Mesenteric fat pad (tissue), 1 donor: ENCODE measurements around the gene SESN1. TPM values are rescaled to one million over a fixed set of nuclear protein-coding genes. Genes with fewer than 3 reads are reported as not detected.
A peak's percentile ranks its signal among the peaks of the same experiment; 100 is the strongest.

Source experiments
- DNase-seq: peaks from one replicate; pipeline ENCODE4 v3.0.0-alpha.2; 2020; ENCODE audit warnings: low spot score
- total RNA-seq: library from RNA; stranded (reverse); fragmentation: NEBNext Ultra II Directional; extraction: Animal tissue kit (Norgen Biotek cat#: 25700); gene quantifications from one replicate; pipeline ENCODE4 v1.2.1, GENCODE V29; 2021
- donor health status: DM: yes; HTN: yes; CAD: no.

The SESN1 gene
- total RNA-seq, 1 donor from 2014 or later, result 42.8 TPM

DNA sequence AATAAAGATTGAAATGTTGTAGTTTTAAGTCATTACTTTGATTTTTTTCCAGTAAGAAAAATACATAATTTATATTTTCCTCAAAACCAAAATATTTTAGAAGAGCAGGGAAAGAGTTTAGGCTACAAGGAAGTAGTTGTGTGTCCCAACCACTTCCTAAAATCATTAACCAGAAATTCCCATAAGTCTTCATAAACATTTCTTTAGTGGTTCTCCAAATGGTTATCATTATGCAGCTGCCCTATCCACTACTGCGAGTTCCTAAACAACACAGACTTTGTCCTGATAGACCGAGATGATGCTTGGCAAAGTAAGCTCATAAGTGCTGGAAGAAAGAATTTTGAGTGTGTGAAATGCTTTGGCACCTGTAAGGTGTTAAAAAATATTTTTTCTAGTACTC lies 152.8 kb downstream of the SESN1 start:
- no peak for DNase-seq

DNA sequence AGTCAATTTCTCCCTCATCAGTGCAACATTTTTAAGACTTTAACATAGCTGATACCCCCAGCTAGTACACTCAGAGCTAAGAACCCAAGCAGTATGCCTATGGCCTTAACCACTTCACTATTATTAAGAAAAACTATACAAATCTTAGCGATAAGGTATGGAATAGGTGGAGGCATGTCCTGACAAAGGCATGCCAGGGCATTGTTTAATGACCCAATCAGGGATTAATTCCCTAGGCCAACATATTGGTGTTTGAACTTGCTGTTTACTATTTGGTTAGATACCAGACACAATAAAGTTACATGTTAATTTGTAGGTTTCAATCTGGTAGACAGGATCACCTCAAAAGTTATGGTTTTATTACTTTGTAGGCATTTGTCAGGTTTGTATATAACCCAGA lies 153.4 kb downstream of the SESN1 start:
- no peak for DNase-seq

DNA sequence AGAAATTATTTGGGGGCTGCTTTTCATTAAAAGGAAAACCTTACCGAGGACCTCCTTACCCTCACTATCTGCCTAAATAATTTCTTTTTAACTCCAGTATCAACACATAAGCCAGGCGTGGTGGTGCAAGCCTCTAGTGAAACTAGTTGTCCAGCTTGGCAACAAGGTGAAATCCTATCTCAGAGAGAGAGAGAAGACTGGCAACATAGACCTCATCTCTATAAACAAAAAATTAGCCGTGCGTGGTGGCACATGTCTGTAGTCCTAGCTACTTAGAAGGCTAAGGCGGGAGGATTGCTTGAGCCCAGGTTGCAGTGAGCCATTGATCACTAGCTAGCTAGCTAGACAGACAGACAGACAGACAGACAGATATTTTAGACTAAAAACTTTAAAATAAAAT lies 153.9 kb downstream of the SESN1 start:
- peak; percentile 14 for DNase-seq

DNA sequence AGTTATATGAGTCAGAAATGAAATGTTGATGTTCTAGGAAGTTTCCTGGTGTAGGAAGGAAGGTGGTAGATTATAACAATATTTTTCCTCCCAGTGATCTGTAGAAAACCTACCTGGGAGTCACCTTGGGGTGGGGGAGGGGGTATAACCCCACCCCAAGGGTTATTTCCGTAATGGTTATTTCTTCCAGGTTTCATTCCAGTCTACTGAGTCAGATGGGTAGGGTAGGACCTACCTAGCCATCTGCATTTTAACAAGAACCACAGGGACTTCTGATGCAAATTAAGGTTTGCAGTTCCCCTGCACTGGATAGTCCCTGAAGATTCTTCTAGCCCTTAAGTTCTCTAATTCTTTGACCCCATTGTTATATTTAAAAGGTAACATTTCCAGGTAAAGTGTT lies 157.5 kb downstream of the SESN1 start:
- DNase-seq, result no peak

Other genes with a start within 250 kb of the SESN1 start
- gene ARMC2, start 246.4 kb downstream of the SESN1 start, total RNA-seq, result 10.0 TPM
- 14.2 TPM for gene CEP57L1, start 661 bp upstream of the SESN1 start, total RNA-seq